GM12874 (cell line): ENCODE measurements around the gene ACTA2.

Experiments
- TF ChIP-seq, protein P1 (sequence below): IDR thresholded peaks from 2 replicates; pipeline ENCODE4 v1.5.1; 2011; ENCODE audit warnings: low read depth, mild to moderate bottlenecking, control low read depth, low read length, moderate library complexity; ENCODE audit not compliant: insufficient read depth

Gene ACTA2

GRCh38 chr10:88952647-88953111, at the start of gene ACTA2:
Gene ACTA2 (minus strand): TSS chr10:88952773. CDS start chr10:88948930, 3,843 bp downstream.
- TF ChIP-seq, protein P1, sequence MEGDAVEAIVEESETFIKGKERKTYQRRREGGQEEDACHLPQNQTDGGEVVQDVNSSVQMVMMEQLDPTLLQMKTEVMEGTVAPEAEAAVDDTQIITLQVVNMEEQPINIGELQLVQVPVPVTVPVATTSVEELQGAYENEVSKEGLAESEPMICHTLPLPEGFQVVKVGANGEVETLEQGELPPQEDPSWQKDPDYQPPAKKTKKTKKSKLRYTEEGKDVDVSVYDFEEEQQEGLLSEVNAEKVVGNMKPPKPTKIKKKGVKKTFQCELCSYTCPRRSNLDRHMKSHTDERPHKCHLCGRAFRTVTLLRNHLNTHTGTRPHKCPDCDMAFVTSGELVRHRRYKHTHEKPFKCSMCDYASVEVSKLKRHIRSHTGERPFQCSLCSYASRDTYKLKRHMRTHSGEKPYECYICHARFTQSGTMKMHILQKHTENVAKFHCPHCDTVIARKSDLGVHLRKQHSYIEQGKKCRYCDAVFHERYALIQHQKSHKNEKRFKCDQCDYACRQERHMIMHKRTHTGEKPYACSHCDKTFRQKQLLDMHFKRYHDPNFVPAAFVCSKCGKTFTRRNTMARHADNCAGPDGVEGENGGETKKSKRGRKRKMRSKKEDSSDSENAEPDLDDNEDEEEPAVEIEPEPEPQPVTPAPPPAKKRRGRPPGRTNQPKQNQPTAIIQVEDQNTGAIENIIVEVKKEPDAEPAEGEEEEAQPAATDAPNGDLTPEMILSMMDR: no peak

DNA sequence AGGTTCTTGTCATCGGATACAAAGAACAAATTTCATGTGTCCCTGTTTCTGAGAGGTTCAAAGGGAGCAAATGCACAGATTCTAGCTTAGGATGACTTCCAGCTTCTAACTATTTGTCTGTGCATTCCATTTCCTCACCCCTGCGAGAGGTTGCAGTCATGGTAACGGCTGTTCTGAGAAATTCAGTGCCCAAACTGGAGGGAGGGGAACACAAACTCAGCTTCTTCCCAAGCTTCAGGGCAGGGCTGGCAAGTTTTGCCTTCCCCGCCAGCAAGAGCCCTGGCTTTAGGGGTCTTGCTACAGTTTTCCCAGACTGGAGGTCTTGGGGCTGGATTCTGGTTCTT, 49.1 kb upstream of the ACTA2 start:
- TF ChIP-seq, protein P1: no peak

DNA sequence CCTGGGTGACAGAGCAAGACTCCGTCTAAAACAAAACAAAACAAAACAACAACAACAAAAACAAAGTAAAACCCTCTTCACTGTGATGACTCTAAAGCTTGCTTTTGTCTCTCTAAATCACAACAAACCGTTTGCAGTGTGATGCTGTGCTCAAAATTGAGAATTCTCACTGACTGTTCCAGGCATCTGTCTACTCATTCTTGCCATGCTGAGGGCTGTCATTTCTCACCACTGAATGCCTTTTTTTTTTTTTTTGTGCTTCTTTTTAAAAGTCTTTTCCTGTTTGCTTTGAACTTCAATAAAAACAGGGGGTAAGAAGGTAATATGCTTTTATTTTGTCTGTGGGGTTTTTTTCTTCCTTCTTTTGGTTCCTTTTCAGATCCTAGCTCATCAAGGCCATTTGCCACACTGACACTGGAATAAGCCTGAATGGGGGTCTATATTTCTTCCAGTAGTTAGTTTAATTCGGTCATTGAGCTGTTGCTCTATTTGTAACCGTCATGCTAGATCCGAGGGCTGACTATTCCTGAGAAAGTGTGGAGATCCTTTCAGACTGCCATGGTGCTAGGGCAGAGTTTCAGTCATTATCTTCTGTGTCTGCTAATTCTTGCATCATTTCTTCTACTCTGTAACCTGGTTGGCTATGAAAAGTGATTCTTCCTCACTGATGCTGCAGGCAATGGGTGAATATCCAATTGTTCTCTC, 48.6 kb upstream of the ACTA2 start:
- TF ChIP-seq, protein P1: no peak

DNA sequence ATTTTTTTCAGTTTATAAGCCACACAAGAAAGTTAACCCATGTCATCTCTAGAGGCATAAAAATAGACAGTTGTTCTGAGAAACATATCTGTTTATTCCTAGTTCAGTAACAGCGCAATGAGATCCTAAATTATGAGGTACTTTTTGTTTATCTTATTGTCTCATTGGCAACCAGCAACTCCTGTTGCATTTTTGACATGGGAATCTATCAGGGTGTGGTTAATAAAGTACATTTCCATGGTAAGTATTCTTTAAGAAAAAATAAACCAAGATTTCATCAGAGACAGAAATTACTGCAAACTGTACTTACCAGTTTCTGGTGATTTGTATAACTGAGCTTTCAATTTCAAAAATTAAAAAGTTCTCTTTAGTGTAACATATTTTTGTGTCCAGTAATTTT, 47.1 kb upstream of the ACTA2 start:
- TF ChIP-seq, protein P1: no peak

GRCh38 chr10:88996927-88997326, 44.4 kb upstream of the ACTA2 start:
- TF ChIP-seq, protein P1: no peak

DNA sequence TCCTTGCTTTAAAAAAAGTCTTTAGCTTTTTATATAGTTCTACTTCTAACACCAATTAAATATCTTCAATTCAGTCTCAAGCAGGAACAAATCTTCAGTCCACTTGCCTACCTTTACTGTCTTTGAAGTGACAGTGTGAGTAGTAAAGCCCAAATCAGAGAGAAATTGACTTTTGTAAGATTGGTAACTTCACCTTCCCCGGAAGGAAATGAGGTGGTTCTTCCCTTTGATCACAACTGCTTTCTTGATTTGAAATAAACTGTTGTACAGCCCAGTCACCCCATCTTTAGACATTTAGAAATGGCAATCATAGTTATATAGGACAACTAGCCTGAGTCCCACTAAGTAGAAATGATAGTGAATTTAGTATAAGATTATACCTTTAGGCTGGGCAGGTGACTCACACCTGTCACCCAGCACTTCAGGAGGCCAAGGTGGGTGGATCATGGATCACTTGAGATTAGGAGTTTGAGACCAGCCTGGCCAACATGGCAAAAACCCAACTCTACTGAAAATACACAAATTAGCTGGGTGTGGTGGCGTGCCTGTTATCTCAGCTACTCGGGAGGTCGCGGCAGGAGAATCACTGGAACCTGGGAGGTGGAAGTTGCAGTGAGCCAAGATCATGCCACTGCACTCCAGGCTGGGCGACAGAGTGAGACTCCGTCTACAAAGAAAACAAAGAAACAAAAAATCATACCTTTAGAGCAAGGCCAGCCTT, 42.7 kb upstream of the ACTA2 start:
- TF ChIP-seq, protein P1: no peak

DNA sequence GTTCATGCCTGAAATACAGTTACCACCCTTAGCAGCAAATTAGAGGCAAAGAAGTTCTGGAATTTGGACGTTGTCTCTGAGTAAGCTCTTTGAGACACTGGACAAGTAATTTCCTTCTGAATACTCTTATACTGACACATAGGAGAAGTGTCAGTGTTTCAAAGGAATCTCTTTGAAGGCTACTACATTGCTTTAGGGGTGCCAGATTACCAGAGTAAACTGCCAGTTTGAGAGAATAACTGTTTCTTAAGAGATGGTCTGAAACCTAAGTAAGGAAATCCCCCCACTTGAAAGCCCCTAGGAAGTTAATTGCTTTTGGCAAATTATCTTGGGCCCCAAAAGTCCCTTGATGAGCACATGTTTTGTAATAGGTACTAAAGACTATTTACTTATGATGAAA, 41.4 kb upstream of the ACTA2 start:
- TF ChIP-seq, protein P1: no peak
